Measurements from ENCODE around the gene FCHSD1. TPM values are rescaled to one million over a fixed set of nuclear protein-coding genes. Genes with fewer than 3 reads are reported as not detected.

The FCHSD1 gene
- total and polyA plus RNA-seq, 2 donors (not counting 3 experiments of a cell fraction or from before 2014, with no cell fraction given), result 35.1 to 37.0 TPM

GRCh38 chr5:141654298-141654697 is 3.1 kb upstream of the FCHSD1 start:
- no peaks in the 10 kb centered on the region for H3K9me3 ChIP-seq (replicated peaks; ENCODE audit: control insufficient read depth, insufficient read depth, low read length)
- peaks cover 27 to 44% of the 10 kb centered on the region in 2 experiments for H3K36me3 ChIP-seq (ENCODE audit: control insufficient read depth in 2 of 2, extremely low read depth in 1 of 2, insufficient read depth in 2 of 2, low read length in 2 of 2)
- no peaks in the 10 kb centered on the region for H3K27me3 ChIP-seq (ENCODE audit: control insufficient read depth in 2 of 2, insufficient read depth in 2 of 2, low read length in 2 of 2)
- ChIA-PET CTCF (interaction anchor here (1.1 to 1.9 kb wide), 2 partner anchors 62 to 306 kb away, joined by 3 to 8 read pairs; no protein-coding TSS in a partner anchor), POLR2A (interaction anchor here (0.7 kb wide), 1 partner anchor 248 kb away, joined by 4 read pairs; no protein-coding TSS in a partner anchor)
- dilution Hi-C loops (cut with MboI; ENCODE audit: extremely low pct_ligation_motif_present, low sequenced_read_pairs), result no loop called here
- peaks cover 3% of the 10 kb centered on the region for H3K79me2 ChIP-seq (ENCODE audit: control insufficient read depth, insufficient read depth, low read length)
- FAIRE-seq (no peak), DNase-seq (ENCODE audit: low read depth, low spot score) (no peak)
- no TSS peak for BruUV-seq (replicated peaks)
- peaks cover 19% of the 10 kb centered on the region for H3K4me1 ChIP-seq (ENCODE audit: control insufficient read depth, extremely low read depth, insufficient read depth, low read length)
- H4K20me1 ChIP-seq (replicated peaks; ENCODE audit: control insufficient read depth, extremely low read depth, insufficient read depth, low read length), result no peaks in the 10 kb centered on the region
- H3K4me2 ChIP-seq (ENCODE audit: insufficient read depth, low read length), result no peak overlapping the region
- intact Hi-C loops (cut with micrococcal nuclease), result no loop called here
- H3K9ac ChIP-seq (replicated peaks; ENCODE audit: extremely low read depth, insufficient read depth, low read length), result no peak overlapping the region
- H3K27ac ChIP-seq (ENCODE audit: insufficient read depth, low read depth, low read length), result no peak overlapping the region
- no peak overlapping the region for H2AFZ ChIP-seq (ENCODE audit: low read depth, low read length)
- TF ChIP-seq POLR2AphosphoS5 (IDR thresholded peaks at IDR 0.05; ENCODE audit: insufficient read depth, low read depth, low read length) (no peak), GATA2 (IDR thresholded peaks at IDR 0.05; ENCODE audit: insufficient read depth, insufficient read length, low read depth, low read length) (no peak), MYC (IDR thresholded peaks at IDR 0.05; ENCODE audit: low read depth, low read length) (no peak), JUN (IDR thresholded peaks at IDR 0.05; ENCODE audit: borderline replicate concordance, insufficient read depth, insufficient read length, low read depth) (no peak), EZH2 (IDR thresholded peaks at IDR 0.05; ENCODE audit: borderline replicate concordance, low read depth, low read length, severe bottlenecking) (no peak), FOS (IDR thresholded peaks at IDR 0.05; ENCODE audit: borderline replicate concordance, insufficient read depth, low read length) (no peak), POLR2A (IDR thresholded peaks at IDR 0.05; ENCODE audit: low read depth, low read length) (no peak)
- TF ChIP-seq, protein P1, sequence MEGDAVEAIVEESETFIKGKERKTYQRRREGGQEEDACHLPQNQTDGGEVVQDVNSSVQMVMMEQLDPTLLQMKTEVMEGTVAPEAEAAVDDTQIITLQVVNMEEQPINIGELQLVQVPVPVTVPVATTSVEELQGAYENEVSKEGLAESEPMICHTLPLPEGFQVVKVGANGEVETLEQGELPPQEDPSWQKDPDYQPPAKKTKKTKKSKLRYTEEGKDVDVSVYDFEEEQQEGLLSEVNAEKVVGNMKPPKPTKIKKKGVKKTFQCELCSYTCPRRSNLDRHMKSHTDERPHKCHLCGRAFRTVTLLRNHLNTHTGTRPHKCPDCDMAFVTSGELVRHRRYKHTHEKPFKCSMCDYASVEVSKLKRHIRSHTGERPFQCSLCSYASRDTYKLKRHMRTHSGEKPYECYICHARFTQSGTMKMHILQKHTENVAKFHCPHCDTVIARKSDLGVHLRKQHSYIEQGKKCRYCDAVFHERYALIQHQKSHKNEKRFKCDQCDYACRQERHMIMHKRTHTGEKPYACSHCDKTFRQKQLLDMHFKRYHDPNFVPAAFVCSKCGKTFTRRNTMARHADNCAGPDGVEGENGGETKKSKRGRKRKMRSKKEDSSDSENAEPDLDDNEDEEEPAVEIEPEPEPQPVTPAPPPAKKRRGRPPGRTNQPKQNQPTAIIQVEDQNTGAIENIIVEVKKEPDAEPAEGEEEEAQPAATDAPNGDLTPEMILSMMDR (IDR thresholded peaks at IDR 0.05; ENCODE audit: extremely low read depth in 1 of 2, insufficient read depth in 1 of 2, low read depth in 1 of 2, low read length in 2 of 2), result no peak
- TF ChIP-seq, protein P2, sequence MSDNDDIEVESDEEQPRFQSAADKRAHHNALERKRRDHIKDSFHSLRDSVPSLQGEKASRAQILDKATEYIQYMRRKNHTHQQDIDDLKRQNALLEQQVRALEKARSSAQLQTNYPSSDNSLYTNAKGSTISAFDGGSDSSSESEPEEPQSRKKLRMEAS (IDR thresholded peaks at IDR 0.05; ENCODE audit: insufficient read depth, insufficient read length), result no peak
- no peak overlapping the region for H3K4me3 ChIP-seq (replicated peaks in 1 of 3; ENCODE audit: insufficient read depth in 1 of 3, low read depth in 1 of 3, low read length in 3 of 3)
- no peaks in the 10 kb centered on the region for H3K9me1 ChIP-seq (replicated peaks; ENCODE audit: control insufficient read depth, extremely low read depth, insufficient read depth, low read length)

All from endothelial cell of umbilical vein (primary cell).